ENCODE results near the gene GP9.

Gene GP9

DNA sequence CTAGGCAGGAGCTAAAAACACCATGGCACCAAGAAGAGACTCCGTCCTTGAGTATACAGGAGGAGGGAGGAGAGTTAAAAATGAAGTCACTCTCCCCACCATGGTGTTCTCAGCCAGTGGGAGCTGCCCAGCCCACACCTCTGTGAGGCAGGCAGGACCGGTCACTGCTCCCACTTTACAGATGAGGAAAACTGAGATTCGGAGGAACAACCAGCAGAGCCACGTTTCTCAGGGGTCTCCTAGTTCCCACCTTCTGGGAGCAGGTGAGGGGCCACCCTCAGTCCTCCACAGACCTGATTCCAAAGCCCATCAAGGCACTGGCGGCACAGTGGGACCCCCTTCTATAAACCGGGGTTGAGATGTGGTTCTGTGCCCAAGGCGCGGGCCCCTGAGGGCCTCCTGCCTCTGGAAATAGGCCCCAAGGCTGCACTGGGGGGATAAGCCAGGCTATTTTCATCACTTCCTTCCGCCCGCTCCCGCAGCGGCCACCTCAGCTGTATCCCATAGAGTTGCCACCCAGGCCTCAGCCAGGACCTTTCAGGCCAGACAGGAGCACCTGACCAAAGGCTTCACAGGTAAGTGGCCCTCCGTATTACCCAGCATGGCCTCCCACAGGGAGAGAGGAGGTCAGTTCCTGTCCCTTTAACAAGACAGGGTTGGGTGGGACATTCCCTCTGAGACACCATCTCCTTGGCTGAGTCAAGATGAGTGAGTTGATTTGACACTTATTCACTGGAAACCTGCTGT, at the start of gene GP9:
Gene GP9, plus strand, starts transcription at position 504 of the 747 bp plus-strand sequence. CDS start 961 bp downstream, outside the sequence.
- Histone ChIP-seq H3K4me2 (ENCODE audit: low read length) (no peak within 1 kb of the TSS), H4K20me1 (ENCODE audit: insufficient read depth, low read length) (no peaks in the 10 kb centered on the region), H3K27me3 (ENCODE audit: insufficient read depth, low read length) (no peaks in the 10 kb centered on the region; the same call in none of the 2 replicates), H3K4me1 (ENCODE audit: insufficient read depth, low read length, severe bottlenecking) (peaks cover 10% of the 10 kb centered on the region), H3K36me3 (ENCODE audit: insufficient read depth, low read length) (no peaks in the 10 kb centered on the region), H3F3A (ENCODE audit: insufficient read depth, low read length) (no peaks in the 10 kb centered on the region), H3K79me2 (ENCODE audit: insufficient read depth, low read length) (no peaks in the 10 kb centered on the region), H2AFZ (ENCODE audit: low read length) (no peak within 1 kb of the TSS), H3K9ac (ENCODE audit: low read length) (no peak within 1 kb of the TSS), H3K4me3 (ENCODE audit: low read depth, low read length, poor library complexity, severe bottlenecking) (no peak within 1 kb of the TSS), H3K9me3 (ENCODE audit: low read length) (no peaks in the 10 kb centered on the region), H3K27ac (ENCODE audit: low read depth, low read length, poor library complexity, severe bottlenecking) (no peak within 1 kb of the TSS), H3K9me2 (ENCODE audit: low read depth, low read length) (no peaks in the 10 kb centered on the region)
- no peak for TF ChIP-seq EZH2 (IDR thresholded peaks at IDR 0.05; ENCODE audit: borderline replicate concordance, low read length)
- TF ChIP-seq, protein P1, sequence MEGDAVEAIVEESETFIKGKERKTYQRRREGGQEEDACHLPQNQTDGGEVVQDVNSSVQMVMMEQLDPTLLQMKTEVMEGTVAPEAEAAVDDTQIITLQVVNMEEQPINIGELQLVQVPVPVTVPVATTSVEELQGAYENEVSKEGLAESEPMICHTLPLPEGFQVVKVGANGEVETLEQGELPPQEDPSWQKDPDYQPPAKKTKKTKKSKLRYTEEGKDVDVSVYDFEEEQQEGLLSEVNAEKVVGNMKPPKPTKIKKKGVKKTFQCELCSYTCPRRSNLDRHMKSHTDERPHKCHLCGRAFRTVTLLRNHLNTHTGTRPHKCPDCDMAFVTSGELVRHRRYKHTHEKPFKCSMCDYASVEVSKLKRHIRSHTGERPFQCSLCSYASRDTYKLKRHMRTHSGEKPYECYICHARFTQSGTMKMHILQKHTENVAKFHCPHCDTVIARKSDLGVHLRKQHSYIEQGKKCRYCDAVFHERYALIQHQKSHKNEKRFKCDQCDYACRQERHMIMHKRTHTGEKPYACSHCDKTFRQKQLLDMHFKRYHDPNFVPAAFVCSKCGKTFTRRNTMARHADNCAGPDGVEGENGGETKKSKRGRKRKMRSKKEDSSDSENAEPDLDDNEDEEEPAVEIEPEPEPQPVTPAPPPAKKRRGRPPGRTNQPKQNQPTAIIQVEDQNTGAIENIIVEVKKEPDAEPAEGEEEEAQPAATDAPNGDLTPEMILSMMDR (IDR thresholded peaks at IDR 0.05; ENCODE audit: low read length) = no peak

DNA sequence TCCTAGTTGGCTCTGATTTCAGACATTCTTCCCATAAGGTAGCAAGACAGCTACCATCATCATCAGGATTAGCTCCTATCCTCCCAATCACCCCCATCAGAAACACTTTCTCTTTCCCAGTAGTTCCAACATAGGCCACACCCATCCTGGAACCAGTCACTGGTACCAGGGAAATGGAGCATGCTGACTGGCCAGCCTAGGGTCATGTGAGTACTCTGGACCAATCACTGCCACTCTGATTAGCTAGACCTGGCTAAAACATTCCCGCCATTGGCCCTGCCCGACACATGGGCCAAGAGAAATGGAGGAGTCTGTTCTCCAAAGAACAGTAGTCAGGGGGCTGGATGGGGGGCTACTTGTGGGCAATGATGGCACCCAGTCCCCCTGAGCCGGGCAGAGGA, 47.1 kb upstream of the GP9 start:
- Histone ChIP-seq H3K9me3 (ENCODE audit: low read length) (no peaks in the 10 kb centered on the region), H2AFZ (ENCODE audit: low read length) (no peak overlapping the region), H4K20me1 (ENCODE audit: insufficient read depth, low read length) (no peaks in the 10 kb centered on the region), H3K4me2 (ENCODE audit: low read length) (no peak overlapping the region), H3K27me3 (ENCODE audit: insufficient read depth, low read length) (peaks cover 5% of the 10 kb centered on the region; the same call in 1 of the 2 replicates), H3K4me3 (ENCODE audit: low read depth, low read length, poor library complexity, severe bottlenecking) (no peak overlapping the region), H3K27ac (ENCODE audit: low read depth, low read length, poor library complexity, severe bottlenecking) (no peak overlapping the region), H3F3A (ENCODE audit: insufficient read depth, low read length) (no peaks in the 10 kb centered on the region), H3K9ac (ENCODE audit: low read length) (no peak overlapping the region), H3K4me1 (ENCODE audit: insufficient read depth, low read length, severe bottlenecking) (peaks cover 26% of the 10 kb centered on the region), H3K9me2 (ENCODE audit: low read depth, low read length) (no peaks in the 10 kb centered on the region), H3K36me3 (ENCODE audit: insufficient read depth, low read length) (no peaks in the 10 kb centered on the region), H3K79me2 (ENCODE audit: insufficient read depth, low read length) (no peaks in the 10 kb centered on the region)
- TF ChIP-seq, protein P1 (IDR thresholded peaks at IDR 0.05; ENCODE audit: low read length) = no peak
- TF ChIP-seq EZH2 (IDR thresholded peaks at IDR 0.05; ENCODE audit: borderline replicate concordance, low read length) = no peak

DNA sequence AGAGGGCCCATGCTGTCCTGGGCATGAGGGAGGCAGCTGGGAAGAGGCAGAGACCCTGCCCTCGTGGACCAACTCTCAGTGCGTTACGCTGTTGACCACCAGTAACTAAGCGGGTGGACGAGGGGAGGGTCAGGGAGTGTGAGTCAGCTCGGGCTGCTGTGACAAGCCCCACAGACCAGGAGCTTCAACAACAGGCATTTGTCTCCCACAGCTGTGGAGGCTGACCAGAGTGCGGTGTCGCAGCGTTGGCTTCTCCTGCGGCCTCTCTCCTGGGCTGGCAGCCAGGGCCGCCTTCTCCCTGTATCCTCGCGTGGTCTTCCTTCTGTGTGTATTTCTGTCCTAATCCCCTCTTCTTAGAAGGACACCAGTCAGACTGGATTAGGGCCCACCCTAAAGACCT, 46.4 kb upstream of the GP9 start:
- no peaks in the 10 kb centered on the region for H3K36me3 ChIP-seq (ENCODE audit: insufficient read depth, low read length)
- H3K4me1 ChIP-seq (ENCODE audit: insufficient read depth, low read length, severe bottlenecking) = peaks cover 26% of the 10 kb centered on the region
- peaks cover 5% of the 10 kb centered on the region; the same call in 1 of the 2 replicates for H3K27me3 ChIP-seq (ENCODE audit: insufficient read depth, low read length)
- H3K79me2 ChIP-seq (ENCODE audit: insufficient read depth, low read length) = no peaks in the 10 kb centered on the region
- no peaks in the 10 kb centered on the region for H3K9me3 ChIP-seq (ENCODE audit: low read length)
- no peaks in the 10 kb centered on the region for H3K9me2 ChIP-seq (ENCODE audit: low read depth, low read length)
- H2AFZ ChIP-seq (ENCODE audit: low read length) = no peak overlapping the region
- H3K4me3 ChIP-seq (ENCODE audit: low read depth, low read length, poor library complexity, severe bottlenecking) = no peak overlapping the region
- H3K9ac ChIP-seq (ENCODE audit: low read length) = no peak overlapping the region
- H3F3A ChIP-seq (ENCODE audit: insufficient read depth, low read length) = no peaks in the 10 kb centered on the region
- H3K4me2 ChIP-seq (ENCODE audit: low read length) = no peak overlapping the region
- H3K27ac ChIP-seq (ENCODE audit: low read depth, low read length, poor library complexity, severe bottlenecking) = no peak overlapping the region
- TF ChIP-seq, protein P1 (IDR thresholded peaks at IDR 0.05; ENCODE audit: low read length) = no peak
- no peak for TF ChIP-seq EZH2 (IDR thresholded peaks at IDR 0.05; ENCODE audit: borderline replicate concordance, low read length)
- H4K20me1 ChIP-seq (ENCODE audit: insufficient read depth, low read length) = no peaks in the 10 kb centered on the region

Data from OCI-LY1 (cell line).